Measurements from ENCODE around the gene CEP128. TPM values are rescaled to one million over a fixed set of nuclear protein-coding genes. Genes with fewer than 3 reads are reported as not detected.
A peak's percentile ranks its signal among the peaks of the same experiment; 100 is the strongest.

The CEP128 gene
- total RNA-seq, 1 experiment from 2014 or later = 16.4 TPM

GRCh38 chr14:80946797-80947196 is 5.3 kb upstream of the CEP128 start:
- Histone ChIP-seq H3K36me3 (ENCODE audit: control insufficient read depth in 1 of 2, insufficient read depth in 2 of 2, low read length in 2 of 2) (no peaks in the 10 kb centered on the region), H4K20me1 (ENCODE audit: insufficient read depth) (no peaks in the 10 kb centered on the region), H3K4me3 (replicated peaks in 1 of 2; ENCODE audit: low read depth in 1 of 2, low read length in 2 of 2) (no peak overlapping the region), H3K4me1 (ENCODE audit: control insufficient read depth in 1 of 2, insufficient read depth in 2 of 2, low read length in 2 of 2) (peaks cover 4 to 20% of the 10 kb centered on the region in 2 experiments; a peak in 2 of 4 replicates), H3K79me2 (ENCODE audit: insufficient read depth, low read length) (no peaks in the 10 kb centered on the region), H2AFZ (ENCODE audit: low read depth, low read length, poor library complexity, severe bottlenecking) (no peak overlapping the region), H3K9me2 (ENCODE audit: insufficient read depth) (no peaks in the 10 kb centered on the region), H3K9me3 (ENCODE audit: control insufficient read depth in 1 of 2, insufficient read depth in 1 of 2, low read depth in 1 of 2, low read length in 2 of 2) (no peaks in the 10 kb centered on the region), H3K27ac (ENCODE audit: low read depth, low read length) (no peak overlapping the region), H3K27me3 (ENCODE audit: insufficient read depth, low read length) (no peaks in the 10 kb centered on the region), H3K9ac (ENCODE audit: low read length) (no peak overlapping the region), H3K4me2 (ENCODE audit: low read length) (no peak overlapping the region)
- ChIA-PET RAD21 (ENCODE audit: low non-redundant PET in 1 of 2, low total read pairs in 2 of 2, uncharacterized antibody in 2 of 2, unreplicated experiment in 2 of 2) (no interaction called here), CTCF (no interaction called here), POLR2A (no interaction called here)
- TF ChIP-seq EZH2 (IDR thresholded peaks at IDR 0.05) (no peak), ZFX (IDR thresholded peaks at IDR 0.05) (no peak), EZH2phosphoT487 (IDR thresholded peaks at IDR 0.05; ENCODE audit: borderline replicate concordance) (no peak), POLR2A (IDR thresholded peaks at IDR 0.05; ENCODE audit: borderline replicate concordance, extremely low read depth, insufficient read depth, insufficient read length) (no peak)
- ATAC-seq (no peak), DNase-seq (ENCODE audit: low read depth, low spot score) (no peak)
- intact Hi-C loops (cut with micrococcal nuclease) = no loop called here
- no TSS peak for BruUV-seq (replicated peaks)

- intact Hi-C loops (cut with micrococcal nuclease) = no loop called here
- TF ChIP-seq FOSL1 (IDR thresholded peaks at IDR 0.05; ENCODE audit: low read depth) (peak; percentile 74), JUND (IDR thresholded peaks at IDR 0.05) (peak; percentile 27; the same call in 1 of the 2 replicates)
- TF ChIP-seq, protein P1, sequence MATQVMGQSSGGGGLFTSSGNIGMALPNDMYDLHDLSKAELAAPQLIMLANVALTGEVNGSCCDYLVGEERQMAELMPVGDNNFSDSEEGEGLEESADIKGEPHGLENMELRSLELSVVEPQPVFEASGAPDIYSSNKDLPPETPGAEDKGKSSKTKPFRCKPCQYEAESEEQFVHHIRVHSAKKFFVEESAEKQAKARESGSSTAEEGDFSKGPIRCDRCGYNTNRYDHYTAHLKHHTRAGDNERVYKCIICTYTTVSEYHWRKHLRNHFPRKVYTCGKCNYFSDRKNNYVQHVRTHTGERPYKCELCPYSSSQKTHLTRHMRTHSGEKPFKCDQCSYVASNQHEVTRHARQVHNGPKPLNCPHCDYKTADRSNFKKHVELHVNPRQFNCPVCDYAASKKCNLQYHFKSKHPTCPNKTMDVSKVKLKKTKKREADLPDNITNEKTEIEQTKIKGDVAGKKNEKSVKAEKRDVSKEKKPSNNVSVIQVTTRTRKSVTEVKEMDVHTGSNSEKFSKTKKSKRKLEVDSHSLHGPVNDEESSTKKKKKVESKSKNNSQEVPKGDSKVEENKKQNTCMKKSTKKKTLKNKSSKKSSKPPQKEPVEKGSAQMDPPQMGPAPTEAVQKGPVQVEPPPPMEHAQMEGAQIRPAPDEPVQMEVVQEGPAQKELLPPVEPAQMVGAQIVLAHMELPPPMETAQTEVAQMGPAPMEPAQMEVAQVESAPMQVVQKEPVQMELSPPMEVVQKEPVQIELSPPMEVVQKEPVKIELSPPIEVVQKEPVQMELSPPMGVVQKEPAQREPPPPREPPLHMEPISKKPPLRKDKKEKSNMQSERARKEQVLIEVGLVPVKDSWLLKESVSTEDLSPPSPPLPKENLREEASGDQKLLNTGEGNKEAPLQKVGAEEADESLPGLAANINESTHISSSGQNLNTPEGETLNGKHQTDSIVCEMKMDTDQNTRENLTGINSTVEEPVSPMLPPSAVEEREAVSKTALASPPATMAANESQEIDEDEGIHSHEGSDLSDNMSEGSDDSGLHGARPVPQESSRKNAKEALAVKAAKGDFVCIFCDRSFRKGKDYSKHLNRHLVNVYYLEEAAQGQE (IDR thresholded peaks at IDR 0.05; ENCODE audit: low read depth) = no peak
- H4K20me1 ChIP-seq (ENCODE audit: insufficient read depth) = no peaks in the 10 kb centered on the region
- ATAC-seq = no peak
- H3K36me3 ChIP-seq (ENCODE audit: control insufficient read depth in 1 of 2, insufficient read depth in 2 of 2, low read length in 2 of 2) = no peaks in the 10 kb centered on the region
- no peak for DNase-seq (ENCODE audit: low read depth, low spot score)
- H2AFZ ChIP-seq (ENCODE audit: low read depth, low read length, poor library complexity, severe bottlenecking) = no peak overlapping the region
- peaks cover 4 to 20% of the 10 kb centered on the region in 2 experiments; a peak in 2 of 4 replicates for H3K4me1 ChIP-seq (ENCODE audit: control insufficient read depth in 1 of 2, insufficient read depth in 2 of 2, low read length in 2 of 2)
- no peak overlapping the region for H3K9ac ChIP-seq (ENCODE audit: low read length)
- no peaks in the 10 kb centered on the region for H3K9me2 ChIP-seq (ENCODE audit: insufficient read depth)
- H3K27me3 ChIP-seq (ENCODE audit: insufficient read depth, low read length) = no peaks in the 10 kb centered on the region
- no TSS peak for BruUV-seq (replicated peaks)
- CTCF ChIA-PET = no interaction called here
- no peak overlapping the region for H3K27ac ChIP-seq (ENCODE audit: low read depth, low read length)
- H3K79me2 ChIP-seq (ENCODE audit: insufficient read depth, low read length) = peaks cover under 1% of the 10 kb centered on the region; the same call in 1 of the 2 replicates
- RAD21 ChIA-PET (ENCODE audit: low non-redundant PET in 1 of 2, low total read pairs in 2 of 2, uncharacterized antibody in 2 of 2, unreplicated experiment in 2 of 2) = no interaction called here
- no peaks in the 10 kb centered on the region for H3K9me3 ChIP-seq (ENCODE audit: control insufficient read depth in 1 of 2, insufficient read depth in 1 of 2, low read depth in 1 of 2, low read length in 2 of 2)
- POLR2A ChIA-PET = no interaction called here
- no peak overlapping the region for H3K4me2 ChIP-seq (ENCODE audit: low read length)
- H3K4me3 ChIP-seq (replicated peaks in 1 of 2; ENCODE audit: low read depth in 1 of 2, low read length in 2 of 2) = no peak overlapping the region
Measured at GRCh38 chr14:80946187-80946586, 4.6 kb upstream of the CEP128 start.

Measured in HCT116 (cell line).